ENCODE measurements around the gene MYOZ1. TPM values are rescaled to one million over a fixed set of nuclear protein-coding genes. Genes with fewer than 3 reads are reported as not detected.
A peak's percentile ranks its signal among the peaks of the same experiment; 100 is the strongest.

MYOZ1 gene
- total RNA-seq, 2 experiments from 2014 or later, result not detected

GRCh38 chr10:73590881-73591799, 50.1 kb downstream of the MYOZ1 start, which contains the start of gene USP54:
USP54 (minus strand) TSS chr10:73591342; CDS start chr10:73575658, 15,684 bp downstream.
- Mint-ChIP-seq H3K4me3 (peak within 1 kb of the TSS; percentile 39), H3K9me3 (ENCODE audit: insufficient read depth) (no peaks in the 10 kb centered on the region), H3K27ac (peak within 1 kb of the TSS; percentile 58), H3K36me3 (ENCODE audit: low read depth) (peaks cover under 1% of the 10 kb centered on the region), H3K27me3 (ENCODE audit: low read depth) (no peaks in the 10 kb centered on the region), H3K4me1 (ENCODE audit: low read depth) (peaks cover 18% of the 10 kb centered on the region)
- ATAC-seq (peak; percentile 84), DNase-seq (peak; percentile 30)
- CTCF ChIA-PET, result interaction anchor here (0.8 to 3.1 kb wide), 7 partner anchors 10 to 159 kb away, joined by 3 to 19 read pairs (median 4); no protein-coding TSS in a partner anchor
- POLR2A ChIA-PET, result interaction anchor here (0.6 to 1.4 kb wide), 2 partner anchors 25 to 34 kb away, joined by 4 to 5 read pairs; no protein-coding TSS in a partner anchor

- Mint-ChIP-seq H3K9me3 (ENCODE audit: insufficient read depth) (peaks cover 3% of the 10 kb centered on the region), H3K27ac (no peak overlapping the region), H3K4me3 (no peak overlapping the region), H3K27me3 (ENCODE audit: low read depth) (no peaks in the 10 kb centered on the region), H3K4me1 (ENCODE audit: low read depth) (peaks cover 20% of the 10 kb centered on the region), H3K36me3 (ENCODE audit: low read depth) (peaks cover 2% of the 10 kb centered on the region)
- POLR2A ChIA-PET, result no interaction called here
- ATAC-seq (no peak), DNase-seq (no peak)
- CTCF ChIA-PET, result interaction anchor here (2.6 to 3.1 kb wide), 2 partner anchors 54 to 60 kb away, joined by 10 to 19 read pairs; no protein-coding TSS in a partner anchor
These were observed 51.6 kb downstream of the MYOZ1 start for GRCh38 chr10:73589563-73590126.

DNA sequence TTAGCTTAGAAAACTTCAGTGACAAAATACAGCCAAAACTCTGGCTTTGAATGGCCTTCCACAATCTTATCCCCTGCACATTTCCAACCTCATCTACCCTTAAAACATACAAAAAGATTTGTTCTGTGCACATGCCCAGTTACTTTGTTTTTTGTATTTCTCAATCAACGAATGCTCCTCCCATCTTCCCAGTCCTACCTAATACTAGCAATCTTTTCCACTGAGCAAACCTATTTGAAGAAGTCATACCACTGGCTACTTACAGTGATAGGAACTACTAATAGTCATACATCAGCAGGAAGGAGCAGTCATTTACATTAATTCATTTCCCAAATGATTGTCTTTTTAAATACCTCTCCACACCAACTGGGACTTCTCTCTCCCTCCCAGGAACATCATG, 52.6 kb downstream of the MYOZ1 start:
- Mint-ChIP-seq H3K4me1 (ENCODE audit: low read depth) (peaks cover 20% of the 10 kb centered on the region), H3K27me3 (ENCODE audit: low read depth) (no peaks in the 10 kb centered on the region), H3K27ac (no peak overlapping the region), H3K36me3 (ENCODE audit: low read depth) (peaks cover 2% of the 10 kb centered on the region), H3K4me3 (no peak overlapping the region), H3K9me3 (ENCODE audit: insufficient read depth) (peaks cover 3% of the 10 kb centered on the region)
- ChIA-PET CTCF (interaction anchor here (1.2 kb wide), 1 partner anchor 18 kb away, joined by 3 read pairs; no protein-coding TSS in a partner anchor), POLR2A (no interaction called here)
- no peak for DNase-seq
- ATAC-seq, result no peak

- ATAC-seq (no peak), DNase-seq (no peak)
- H3K36me3 Mint-ChIP-seq (ENCODE audit: low read depth), result peaks cover 2% of the 10 kb centered on the region
- no peaks in the 10 kb centered on the region for H3K27me3 Mint-ChIP-seq (ENCODE audit: low read depth)
- H3K27ac Mint-ChIP-seq, result no peak overlapping the region
- H3K9me3 Mint-ChIP-seq (ENCODE audit: insufficient read depth), result peaks cover 3% of the 10 kb centered on the region
- no peak overlapping the region for H3K4me3 Mint-ChIP-seq
- H3K4me1 Mint-ChIP-seq (ENCODE audit: low read depth), result peaks cover 10% of the 10 kb centered on the region
- POLR2A ChIA-PET, result no interaction called here
- CTCF ChIA-PET, result interaction anchor here (1.2 to 1.8 kb wide), 2 partner anchors 39 to 57 kb away, joined by 5 to 8 read pairs; no protein-coding TSS in a partner anchor
These were observed 54.7 kb downstream of the MYOZ1 start for GRCh38 chr10:73586583-73586984.

DNA sequence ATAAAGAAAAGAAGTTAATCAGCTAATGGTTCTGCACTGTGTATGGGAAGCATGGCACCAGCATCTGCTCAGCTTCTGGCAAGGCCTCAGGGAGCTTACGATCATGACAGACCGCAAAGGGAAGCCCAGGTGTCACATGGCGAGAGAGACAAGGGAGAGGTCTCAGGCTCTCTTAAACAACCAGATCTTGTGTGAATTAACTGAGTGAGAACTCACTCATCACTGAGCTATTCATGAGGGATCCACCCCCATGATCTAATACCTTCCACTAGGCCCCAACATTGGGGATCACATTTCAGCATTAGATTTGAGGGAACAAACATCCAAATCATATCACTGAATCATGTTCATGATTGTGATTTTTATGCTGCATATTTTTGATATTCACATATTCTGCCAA, 55.9 kb downstream of the MYOZ1 start:
- peaks cover 2% of the 10 kb centered on the region for H3K36me3 Mint-ChIP-seq (ENCODE audit: low read depth)
- CTCF ChIA-PET, result interaction anchor here (1.8 kb wide), 1 partner anchor 58 kb away, joined by 8 read pairs; no protein-coding TSS in a partner anchor
- H3K27me3 Mint-ChIP-seq (ENCODE audit: low read depth), result no peaks in the 10 kb centered on the region
- H3K27ac Mint-ChIP-seq, result no peak overlapping the region
- H3K4me1 Mint-ChIP-seq (ENCODE audit: low read depth), result peaks cover 2% of the 10 kb centered on the region
- no peak for DNase-seq
- POLR2A ChIA-PET, result no interaction called here
- peaks cover 3% of the 10 kb centered on the region for H3K9me3 Mint-ChIP-seq (ENCODE audit: insufficient read depth)
- no peak for ATAC-seq
- H3K4me3 Mint-ChIP-seq, result no peak overlapping the region

DNA sequence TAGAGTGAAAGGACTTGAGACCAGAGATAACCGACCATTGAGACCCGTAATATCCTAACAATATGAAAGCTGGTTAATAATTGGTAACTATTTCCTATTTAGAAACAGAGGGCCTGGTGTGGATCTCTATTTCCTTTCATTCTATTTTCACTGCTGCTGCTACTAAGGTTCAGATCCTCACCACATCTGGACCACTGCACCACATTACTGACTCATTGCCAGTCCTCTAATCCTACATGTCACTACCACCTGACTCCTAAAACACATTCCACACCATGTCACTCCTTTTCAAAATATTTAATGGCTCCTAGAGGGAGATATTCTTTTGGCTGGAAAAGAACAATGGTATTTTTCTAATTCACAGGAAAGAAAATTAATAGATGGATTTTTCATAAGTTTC, 56.5 kb downstream of the MYOZ1 start:
- H3K9me3 Mint-ChIP-seq (ENCODE audit: insufficient read depth), result peaks cover 3% of the 10 kb centered on the region
- POLR2A ChIA-PET, result no interaction called here
- CTCF ChIA-PET, result no interaction called here

GRCh38 chr10:73581918-73582317, 59.4 kb downstream of the MYOZ1 start:
- Mint-ChIP-seq H3K36me3 (ENCODE audit: low read depth) (peaks cover 2% of the 10 kb centered on the region), H3K9me3 (ENCODE audit: insufficient read depth) (peaks cover 3% of the 10 kb centered on the region), H3K4me1 (ENCODE audit: low read depth) (peaks cover 2% of the 10 kb centered on the region), H3K4me3 (no peak overlapping the region), H3K27ac (no peak overlapping the region), H3K27me3 (ENCODE audit: low read depth) (no peaks in the 10 kb centered on the region)
- POLR2A ChIA-PET, result no interaction called here
- ATAC-seq, result no peak
- DNase-seq, result no peak
- CTCF ChIA-PET, result no interaction called here

More for the DNA sequence above, 56.5 kb downstream of the MYOZ1 start:
- peaks cover 2% of the 10 kb centered on the region for H3K36me3 Mint-ChIP-seq (ENCODE audit: low read depth)
- peaks cover 2% of the 10 kb centered on the region for H3K4me1 Mint-ChIP-seq (ENCODE audit: low read depth)
- H3K4me3 Mint-ChIP-seq, result no peak overlapping the region
- no peak for DNase-seq
- no peaks in the 10 kb centered on the region for H3K27me3 Mint-ChIP-seq (ENCODE audit: low read depth)
- H3K27ac Mint-ChIP-seq, result no peak overlapping the region
- ATAC-seq, result no peak

Other genes with a start within 250 kb of the MYOZ1 start
- gene ANXA7, start 227.4 kb downstream of the MYOZ1 start, total RNA-seq, result 10 to 100 TPM; 85.0 to 87.1 TPM
- gene MSS51, start 207.9 kb downstream of the MYOZ1 start, total RNA-seq, result 1 to 10 TPM; 2.9 TPM
- gene PPP3CB, start 145.4 kb downstream of the MYOZ1 start, total RNA-seq, result 10 to 100 TPM; 38.9 to 41.3 TPM
- gene USP54, start 50.1 kb downstream of the MYOZ1 start, total RNA-seq, result 1 to 10 TPM; 3.7 to 4.3 TPM
- under 1 TPM in 1 of 2 experiments, not detected in 1; 0.05 TPM for gene SYNPO2L, start 14.6 kb upstream of the MYOZ1 start, total RNA-seq
- gene AGAP5, start 56.6 kb upstream of the MYOZ1 start, total RNA-seq, result 1 to 10 TPM; 9.3 to 10.0 TPM
- gene SEC24C, start 102.9 kb upstream of the MYOZ1 start, total RNA-seq, result 10 to 100 TPM; 88.9 to 94.6 TPM
- 10 to 100 TPM; 33.0 to 35.3 TPM for gene CHCHD1, start 140.6 kb upstream of the MYOZ1 start, total RNA-seq
- 10 to 100 TPM; 58.3 to 69.3 TPM for gene ZSWIM8, start 144.1 kb upstream of the MYOZ1 start, total RNA-seq
- gene NDST2, start 170.1 kb upstream of the MYOZ1 start, total RNA-seq, result 10 to 100 TPM; 60.7 to 61.1 TPM
- gene CAMK2G, start 233.1 kb upstream of the MYOZ1 start, total RNA-seq, result 10 to 100 TPM; 43.2 to 48.4 TPM